ENCODE data around the gene UGT1A4.

- TF ChIP-seq, protein P1, sequence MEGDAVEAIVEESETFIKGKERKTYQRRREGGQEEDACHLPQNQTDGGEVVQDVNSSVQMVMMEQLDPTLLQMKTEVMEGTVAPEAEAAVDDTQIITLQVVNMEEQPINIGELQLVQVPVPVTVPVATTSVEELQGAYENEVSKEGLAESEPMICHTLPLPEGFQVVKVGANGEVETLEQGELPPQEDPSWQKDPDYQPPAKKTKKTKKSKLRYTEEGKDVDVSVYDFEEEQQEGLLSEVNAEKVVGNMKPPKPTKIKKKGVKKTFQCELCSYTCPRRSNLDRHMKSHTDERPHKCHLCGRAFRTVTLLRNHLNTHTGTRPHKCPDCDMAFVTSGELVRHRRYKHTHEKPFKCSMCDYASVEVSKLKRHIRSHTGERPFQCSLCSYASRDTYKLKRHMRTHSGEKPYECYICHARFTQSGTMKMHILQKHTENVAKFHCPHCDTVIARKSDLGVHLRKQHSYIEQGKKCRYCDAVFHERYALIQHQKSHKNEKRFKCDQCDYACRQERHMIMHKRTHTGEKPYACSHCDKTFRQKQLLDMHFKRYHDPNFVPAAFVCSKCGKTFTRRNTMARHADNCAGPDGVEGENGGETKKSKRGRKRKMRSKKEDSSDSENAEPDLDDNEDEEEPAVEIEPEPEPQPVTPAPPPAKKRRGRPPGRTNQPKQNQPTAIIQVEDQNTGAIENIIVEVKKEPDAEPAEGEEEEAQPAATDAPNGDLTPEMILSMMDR (IDR thresholded peaks at IDR 0.05; ENCODE audit: extremely low read depth in 1 of 2, insufficient read depth in 1 of 2, low read depth in 1 of 2, low read length in 2 of 2) = no peak
- TF ChIP-seq EZH2 (IDR thresholded peaks at IDR 0.05; ENCODE audit: borderline replicate concordance, low read depth, low read length, severe bottlenecking) (no peak), GATA2 (IDR thresholded peaks at IDR 0.05; ENCODE audit: insufficient read depth, insufficient read length, low read depth, low read length) (no peak), POLR2A (IDR thresholded peaks at IDR 0.05; ENCODE audit: low read depth, low read length) (no peak), MYC (IDR thresholded peaks at IDR 0.05; ENCODE audit: low read depth, low read length) (no peak), POLR2AphosphoS5 (IDR thresholded peaks at IDR 0.05; ENCODE audit: insufficient read depth, low read depth, low read length) (no peak)
Observed at GRCh38 chr2:233817995-233818638, 99.6 kb downstream of the UGT1A4 start.

All from endothelial cell of umbilical vein (primary cell).